ENCODE data around the gene BLTP1. TPM values are rescaled to one million over a fixed set of nuclear protein-coding genes. Genes with fewer than 3 reads are reported as not detected.

The BLTP1 gene
- 36.6 and 38.5 TPM in 2 replicates for total RNA-seq

GRCh38 chr4:122151982-122152710 lies at the start of gene BLTP1:
Gene BLTP1, plus strand, starts transcription at chr4:122152331. Its CDS starts 18,317 bp downstream, at chr4:122170648.

Other genes starting within 250 kb of the BLTP1 start
- 0.15 TPM in 1 of 2 replicates, not detected in the other for gene TRPC3, start 200.3 kb upstream of the BLTP1 start, total RNA-seq
- gene ADAD1, start 226.7 kb downstream of the BLTP1 start, total RNA-seq = not detected in 2 replicates